Aorta (tissue), 5 donors: ENCODE results near the gene EXPH5. TPM values are rescaled to one million over a fixed set of nuclear protein-coding genes. Genes with fewer than 3 reads are reported as not detected.

Experiments used
- ATAC-seq: fragments of 200-7000 bp; cut with Tn5 transposase; one replicate; pipeline ENCODE4 v1.9.1; 2022; ENCODE audit warnings: moderate library complexity; ENCODE audit not compliant: low FRiP score
- DNase-seq, 2 donors: peaks; one replicate each; pipeline ENCODE4 v3.0.0-alpha.2; 2020
- H3K27ac ChIP-seq, 2 donors: one replicate each; pipeline ENCODE4 v1.5.1; 2013; ENCODE audit warnings: low read length in 2 of 2, mild to moderate bottlenecking in 2 of 2, moderate library complexity in 2 of 2, control low read depth in 1 of 2, inconsistent platforms in 1 of 2, low read depth in 1 of 2
- H3K27me3 ChIP-seq, 2 donors: one replicate each; pipeline ENCODE4 v1.6.1; 2013; ENCODE audit warnings: control low read depth in 1 of 2, low read length in 1 of 2, mild to moderate bottlenecking in 1 of 2, moderate library complexity in 1 of 2; ENCODE audit not compliant: insufficient read depth in 2 of 2, control insufficient read depth in 1 of 2
- H3K36me3 ChIP-seq, 2 donors: one replicate each; pipeline ENCODE4 v1.6.1; 2013; ENCODE audit warnings: control low read depth in 1 of 2, low read length in 1 of 2, mild to moderate bottlenecking in 1 of 2; ENCODE audit not compliant: insufficient read depth in 2 of 2, control insufficient read depth in 1 of 2
- H3K4me1 ChIP-seq, 2 donors: one replicate each; pipeline ENCODE4 v1.6.1; 2013; ENCODE audit warnings: low read length in 2 of 2, control low read depth in 1 of 2, mild to moderate bottlenecking in 1 of 2, moderate library complexity in 1 of 2; ENCODE audit not compliant: insufficient read depth in 2 of 2, control insufficient read depth in 1 of 2
- H3K4me3 ChIP-seq, 2 donors: one replicate each; pipeline ENCODE4 v1.5.1; 2013; ENCODE audit warnings: low read length in 2 of 2, control low read depth in 1 of 2, mild to moderate bottlenecking in 1 of 2
- H3K9me3 ChIP-seq: one replicate; pipeline ENCODE4 v1.6.1; 2013; ENCODE audit warnings: mild to moderate bottlenecking, low read length; ENCODE audit not compliant: control insufficient read depth
- WGBS, 2 donors: extraction: QIAGEN DNeasy Blood & Tissue Kit; methylation state at CpG; one replicate each; pipeline ENCODE4 v1.1.7; 2013; 5-methylcytosine and 5-hydroxymethylcytosine counted together
- intact Hi-C, 2 donors: fragments of 100-400 bp; cut with DNase I; formaldehyde crosslinking; loops; one replicate each; pipeline versions ENCODE4 v1.14.2 to v1.15.0; 2022
- polyA plus RNA-seq, 2 donors: library from polyadenylated mRNA; stranded (reverse); fragments of 200-250 nt; gene quantifications; one replicate each; pipeline ENCODE4 v1.2.3, GENCODE V29; 2013
- total RNA-seq, 2 donors: library from RNA; stranded (reverse); fragmentation: NEBNext Ultra II Directional; extraction: Animal tissue kit (Norgen Biotek cat#: 25700); gene quantifications; one replicate each; pipeline ENCODE4 v1.2.1, GENCODE V29; 2021
- donor health status: healthy with polysubstance abuse.
- donor health status: Bipolar disorder and iron deficiency.
- donor health status: DM: no; HTN: no; CAD: no.
- donor health status: DM: no; HTN: no; CAD: no.
- donor health status: DM: yes; HTN: yes; CAD: no.

Gene EXPH5
- total and polyA plus RNA-seq, 4 donors = 0.13 to 4.5 (median 1.2) TPM

DNA sequence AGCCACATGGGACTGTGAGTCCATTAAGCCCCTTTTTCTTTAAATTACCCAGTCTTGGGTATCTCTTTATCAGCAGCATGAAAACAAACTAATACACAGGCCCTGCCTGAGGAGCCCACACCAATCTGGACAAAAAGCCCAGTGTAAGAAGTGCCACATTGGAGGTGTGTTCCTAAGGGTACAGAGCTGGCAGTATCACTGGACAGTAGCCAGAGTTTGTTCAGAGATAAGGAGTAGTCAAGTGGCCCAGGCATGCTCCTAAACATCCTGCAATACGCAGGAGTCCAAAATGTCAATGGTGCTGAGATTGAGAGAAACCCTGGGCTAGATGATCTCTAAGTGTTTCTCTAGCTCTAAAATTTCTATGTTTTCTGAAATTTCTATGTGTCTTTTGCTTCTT, 68.4 kb downstream of the EXPH5 start:
- Histone ChIP-seq H3K27ac (no peak overlapping the region), H3K9me3 (no peaks in the 10 kb centered on the region), H3K36me3 (no peaks in the 10 kb centered on the region), H3K4me3 (no peak overlapping the region), H3K27me3 (no peaks in the 10 kb centered on the region), H3K4me1 (no peaks in the 10 kb centered on the region)
- no peak for DNase-seq
- intact Hi-C loops = no loop called here
- 96 to 97% methylated on average over 1 of the region's 1 CpG for WGBS, 2 donors
- ATAC-seq = no peak

DNA sequence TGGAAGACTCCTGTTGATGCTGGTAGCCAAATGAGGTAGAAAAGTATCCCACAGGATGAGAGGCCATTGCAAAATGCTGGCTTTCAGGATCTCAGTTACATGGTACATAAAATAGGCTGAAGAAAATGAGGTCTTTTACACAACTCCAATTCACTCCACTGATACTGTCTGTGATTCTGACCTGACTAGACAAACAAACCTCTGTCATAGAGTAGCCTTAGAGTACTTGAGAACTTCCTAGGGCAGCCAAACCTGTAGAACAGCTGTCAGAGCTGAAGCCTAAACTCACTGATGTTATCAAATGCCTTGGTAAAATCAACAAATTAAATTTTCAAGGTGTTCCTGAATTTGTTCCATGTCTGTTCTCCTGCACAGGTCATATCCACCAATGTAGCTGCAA, 69.1 kb downstream of the EXPH5 start:
- H3K36me3 ChIP-seq = no peaks in the 10 kb centered on the region
- no peak overlapping the region for H3K4me3 ChIP-seq
- intact Hi-C loops = no loop called here
- no peaks in the 10 kb centered on the region for H3K4me1 ChIP-seq
- no peak for ATAC-seq
- DNase-seq = no peak
- no peaks in the 10 kb centered on the region for H3K27me3 ChIP-seq
- H3K27ac ChIP-seq = no peak overlapping the region
- H3K9me3 ChIP-seq = no peaks in the 10 kb centered on the region

DNA sequence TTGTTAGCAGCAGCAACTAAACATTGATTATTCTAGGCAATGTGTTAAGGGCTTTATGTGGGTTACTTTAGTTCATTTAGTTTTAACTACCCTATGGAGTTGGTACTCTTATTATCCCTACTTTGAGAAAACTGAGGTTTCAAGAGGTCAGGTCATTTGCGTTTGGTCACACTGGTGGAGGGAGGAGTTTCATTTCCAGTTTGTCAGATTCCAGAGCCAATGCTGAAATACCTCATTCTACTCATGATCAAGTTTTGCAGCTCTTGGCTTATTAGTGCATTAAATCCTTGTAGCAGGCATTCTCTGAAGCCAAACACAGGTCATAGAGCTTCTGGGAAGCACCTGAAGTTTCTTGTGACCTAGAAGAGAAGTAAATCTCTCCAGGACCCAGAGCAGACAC, 71.2 kb downstream of the EXPH5 start:
- no peaks in the 10 kb centered on the region for H3K36me3 ChIP-seq
- no peak for ATAC-seq
- H3K4me3 ChIP-seq = no peak overlapping the region
- no peak overlapping the region for H3K27ac ChIP-seq
- no peak for DNase-seq
- WGBS, 2 donors = 50 to 64% methylated on average over 1 of the region's 1 CpG
- H3K4me1 ChIP-seq = no peaks in the 10 kb centered on the region
- no peaks in the 10 kb centered on the region for H3K27me3 ChIP-seq
- H3K9me3 ChIP-seq = no peaks in the 10 kb centered on the region
- intact Hi-C loops = no loop called here

DNA sequence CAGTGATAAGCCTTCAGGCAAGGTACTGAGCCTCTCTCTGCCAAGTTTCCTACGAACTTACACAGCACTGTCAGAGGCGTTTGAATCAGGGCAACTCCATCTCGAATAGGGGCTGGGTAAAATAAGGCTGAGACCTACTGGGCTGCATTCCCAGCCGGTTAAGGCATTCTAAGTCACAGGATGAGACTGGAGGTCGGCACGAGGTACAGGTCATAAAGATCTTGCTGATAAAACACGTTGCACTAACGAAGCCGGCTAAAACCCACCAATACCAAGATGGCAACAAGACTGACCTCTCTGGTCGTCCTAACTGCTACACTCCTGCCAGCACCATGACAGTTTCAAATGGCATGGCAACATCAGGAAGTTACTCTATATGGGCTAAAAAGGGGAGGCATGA, 75.0 kb downstream of the EXPH5 start:
- Histone ChIP-seq H3K36me3 (peaks cover 2 to 4% of the 10 kb centered on the region in 2 donors), H3K9me3 (no peaks in the 10 kb centered on the region), H3K27me3 (no peaks in the 10 kb centered on the region), H3K27ac (no peak overlapping the region), H3K4me1 (no peaks in the 10 kb centered on the region), H3K4me3 (no peak overlapping the region)
- DNase-seq (no peak), ATAC-seq (no peak)
- intact Hi-C loops = no loop called here
- WGBS, 2 donors = 76 to 77% methylated on average over 10 of the region's 10 CpGs

DNA sequence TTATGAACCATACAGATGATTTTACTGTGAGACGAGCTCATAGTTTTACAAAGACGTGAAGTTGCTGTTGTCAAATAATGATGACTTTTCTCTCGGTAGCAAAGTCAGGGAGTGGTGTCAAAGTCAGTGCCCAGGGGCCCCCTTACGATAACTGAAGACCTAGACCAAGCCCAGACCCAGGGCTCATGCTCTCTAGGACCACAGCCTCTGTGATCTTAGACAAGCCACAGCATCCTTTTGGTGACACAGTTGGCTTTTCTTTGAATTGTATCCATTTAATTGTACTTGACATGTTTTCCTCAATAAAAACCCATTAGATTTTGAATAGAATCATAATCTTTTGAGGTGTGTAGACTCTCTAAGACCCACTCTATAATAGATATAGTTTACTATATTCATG, 77.4 kb downstream of the EXPH5 start:
- DNase-seq (no peak), ATAC-seq (no peak)
- Histone ChIP-seq H3K27me3 (no peaks in the 10 kb centered on the region), H3K27ac (no peak overlapping the region), H3K9me3 (peaks cover 2% of the 10 kb centered on the region), H3K36me3 (peaks cover 3 to 4% of the 10 kb centered on the region in 2 donors), H3K4me3 (no peak overlapping the region), H3K4me1 (no peaks in the 10 kb centered on the region)
- intact Hi-C loops = no loop called here
- 95 to 99% methylated on average over 4 of the region's 4 CpGs for WGBS, 2 donors

DNA sequence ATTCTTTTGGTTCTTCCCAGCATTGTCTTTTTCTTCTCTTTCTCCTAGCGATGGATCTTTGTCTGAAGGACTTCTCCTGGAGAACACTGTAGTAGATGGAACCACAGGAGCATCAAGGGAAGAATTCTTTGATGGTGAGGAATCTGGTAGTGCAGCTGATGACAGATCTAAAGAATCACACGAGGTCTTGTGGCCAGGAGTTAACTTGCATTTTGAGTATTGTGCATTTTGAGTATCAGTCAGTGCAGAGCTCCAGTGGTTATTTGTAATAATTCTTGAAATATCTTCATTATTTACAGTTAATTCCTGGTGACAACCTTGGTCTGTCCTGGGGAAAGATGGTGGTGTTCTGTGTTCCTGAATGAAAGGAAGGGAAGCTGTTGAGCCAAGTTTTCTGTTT, 80.9 kb downstream of the EXPH5 start:
- no peaks in the 10 kb centered on the region for H3K4me1 ChIP-seq
- DNase-seq (no peak), ATAC-seq (no peak)
- no peak overlapping the region for H3K27ac ChIP-seq
- H3K9me3 ChIP-seq = peaks cover 2% of the 10 kb centered on the region
- no peaks in the 10 kb centered on the region for H3K27me3 ChIP-seq
- no peak overlapping the region for H3K4me3 ChIP-seq
- H3K36me3 ChIP-seq = peaks cover 3 to 4% of the 10 kb centered on the region in 2 donors
- 83 to 87% methylated on average over 2 of the region's 2 CpGs for WGBS, 2 donors
- intact Hi-C loops = no loop called here

DNA sequence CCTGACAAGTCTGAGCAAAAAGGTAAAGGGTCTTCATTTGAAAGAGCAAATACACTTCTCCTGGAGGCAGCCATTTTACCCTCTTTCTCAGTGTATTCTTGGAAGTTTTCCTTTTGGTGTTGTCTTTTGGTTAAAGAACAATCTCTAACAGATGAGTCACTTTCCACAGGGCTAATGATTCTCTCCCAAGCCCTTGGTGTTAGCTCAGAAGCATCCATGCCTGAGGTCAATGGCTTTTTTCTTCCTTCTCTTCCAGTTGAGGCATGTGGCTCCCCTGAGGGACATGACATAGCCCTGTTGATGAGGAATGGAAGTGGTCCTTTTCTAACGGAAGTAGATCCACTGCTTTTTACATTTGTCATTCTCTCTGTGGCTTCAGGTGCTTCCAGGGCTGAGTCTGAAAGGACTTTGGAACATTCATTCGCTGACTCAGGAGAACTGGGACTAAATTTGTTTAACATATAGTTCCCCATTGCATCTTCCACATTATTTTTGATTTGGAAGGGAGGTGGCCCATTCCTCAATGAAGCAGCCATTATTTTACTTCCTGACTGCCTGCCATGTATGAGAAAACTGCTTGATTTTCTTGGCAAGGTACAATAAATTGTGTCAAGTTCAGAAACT, 81.6 kb downstream of the EXPH5 start:
- intact Hi-C loops = no loop called here
- H3K27ac ChIP-seq = no peak overlapping the region
- no peak overlapping the region for H3K4me3 ChIP-seq
- peaks cover 2% of the 10 kb centered on the region for H3K9me3 ChIP-seq
- no peaks in the 10 kb centered on the region for H3K4me1 ChIP-seq
- H3K27me3 ChIP-seq = no peaks in the 10 kb centered on the region
- WGBS, 2 donors = 83 to 85% methylated on average over 2 of the region's 2 CpGs
- no peak for ATAC-seq
- no peak for DNase-seq
- peaks cover 3 to 4% of the 10 kb centered on the region in 2 donors for H3K36me3 ChIP-seq

DNA sequence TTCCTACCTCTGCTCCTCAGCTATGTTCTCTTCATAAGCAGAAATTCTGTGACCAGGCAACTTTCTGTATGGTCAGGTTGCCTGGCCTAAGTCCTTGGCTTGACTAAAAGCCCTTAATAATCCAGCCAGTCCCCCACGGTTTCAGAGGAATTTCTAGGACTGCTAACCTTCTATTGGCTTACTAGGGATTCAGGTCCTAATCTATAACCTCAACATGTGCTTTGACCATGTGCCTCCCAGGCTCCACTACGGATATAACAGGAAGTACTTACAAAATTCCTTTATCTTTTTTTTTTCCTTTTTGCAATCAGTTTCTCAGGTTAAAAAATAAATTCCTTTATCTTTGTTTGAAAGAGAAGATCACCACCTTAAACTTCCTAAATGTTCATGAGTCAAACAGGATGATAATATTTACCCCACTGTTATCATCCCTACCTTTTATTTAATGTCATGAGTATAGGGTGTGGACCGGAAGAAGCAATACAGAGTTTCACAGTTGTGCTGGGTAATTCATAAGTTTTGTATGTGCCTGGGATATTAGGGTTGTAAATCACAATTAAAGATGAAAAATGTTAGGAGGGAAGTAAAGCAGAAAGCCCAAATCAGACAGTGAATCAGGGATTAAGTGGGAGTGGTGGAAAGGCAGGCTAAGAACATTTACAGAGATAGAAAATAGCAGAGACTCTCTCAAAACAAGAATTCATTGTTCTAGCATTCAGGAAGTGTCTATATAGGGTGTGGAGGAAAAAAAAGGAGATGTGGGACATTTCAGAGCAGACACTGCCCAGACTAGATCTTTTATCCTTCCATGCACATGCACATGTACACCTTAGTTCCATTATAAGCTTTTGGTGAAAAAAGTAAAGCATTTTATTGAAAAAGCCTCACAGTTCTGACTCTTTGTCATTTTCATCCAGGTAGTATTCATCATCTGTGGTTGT, 84.6 kb downstream of the EXPH5 start:
- 60 to 68% methylated on average over 3 of the region's 3 CpGs for WGBS, 2 donors
- intact Hi-C loops = no loop called here
- Histone ChIP-seq H3K4me1 (no peaks in the 10 kb centered on the region), H3K36me3 (peaks cover 0 to 1% of the 10 kb centered on the region in 2 donors), H3K27me3 (no peaks in the 10 kb centered on the region), H3K27ac (no peak overlapping the region), H3K9me3 (peaks cover 2% of the 10 kb centered on the region), H3K4me3 (no peak overlapping the region)
- DNase-seq = no peak
- ATAC-seq = no peak

DNA sequence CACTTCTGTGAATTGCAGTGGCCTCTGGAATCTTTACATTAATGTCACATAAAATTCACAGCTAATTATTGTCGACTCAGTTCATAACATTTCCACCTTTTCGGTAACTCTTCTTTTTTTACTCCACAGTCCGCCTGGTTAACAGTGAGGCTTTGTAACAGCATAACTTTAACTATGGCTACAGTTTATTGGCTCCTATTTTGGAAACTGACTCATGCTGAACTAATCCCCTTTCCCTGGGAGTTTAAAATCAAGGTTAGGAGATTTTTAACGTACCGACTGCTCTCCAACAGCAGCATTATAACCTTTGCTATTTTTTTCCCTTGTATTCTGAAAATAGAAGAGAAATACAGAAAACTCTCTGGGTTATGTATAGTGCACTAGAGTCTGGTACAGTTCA, 92.2 kb downstream of the EXPH5 start:
- Histone ChIP-seq H3K36me3 (no peaks in the 10 kb centered on the region), H3K9me3 (no peaks in the 10 kb centered on the region), H3K27me3 (no peaks in the 10 kb centered on the region), H3K4me3 (no peak overlapping the region), H3K4me1 (peaks cover 0 to 2% of the 10 kb centered on the region in 2 donors), H3K27ac (no peak overlapping the region)
- intact Hi-C loops = no loop called here
- DNase-seq (no peak), ATAC-seq (no peak)
- 33 to 40% methylated on average over 5 of the region's 5 CpGs for WGBS, 2 donors
